ENCODE data around the gene SGPL1. TPM values are rescaled to one million over a fixed set of nuclear protein-coding genes. Genes with fewer than 3 reads are reported as not detected.

Gene SGPL1
- total RNA-seq, 1 donor from 2014 or later: 33.1 TPM

- H3K36me3 ChIP-seq: no peaks in the 10 kb centered on the region
Observed at GRCh38 chr10:70914316-70914864, 98.6 kb downstream of the SGPL1 start.

GRCh38 chr10:70915206-70915605, 99.5 kb downstream of the SGPL1 start:
- no peaks in the 10 kb centered on the region for H3K36me3 ChIP-seq
- H3K4me3 ChIP-seq: no peak overlapping the region
- no peak for TF ChIP-seq POLR2A (IDR thresholded peaks at IDR 0.05)
- TF ChIP-seq CTCF (IDR thresholded peaks at IDR 0.05): no peak
- TF ChIP-seq POLR2AphosphoS5 (IDR thresholded peaks at IDR 0.05; ENCODE audit: insufficient read depth in 1 of 2, low read depth in 1 of 2): no peak
- H3K27ac ChIP-seq: no peak overlapping the region
- intact Hi-C loops (cut with DNase I): no loop called here
- H3K4me1 ChIP-seq: no peaks in the 10 kb centered on the region
- DNase-seq (ENCODE audit: extremely low spot score in 2 of 2): no peak
- H3K27me3 ChIP-seq: no peaks in the 10 kb centered on the region
- no peaks in the 10 kb centered on the region for H3K9me3 ChIP-seq

More at GRCh38 chr10:70914316-70914864, 98.6 kb downstream of the SGPL1 start:
- Histone ChIP-seq H3K27me3 (no peaks in the 10 kb centered on the region), H3K4me1 (no peaks in the 10 kb centered on the region), H3K27ac (no peak overlapping the region), H3K9me3 (no peaks in the 10 kb centered on the region), H3K4me3 (no peak overlapping the region)
- TF ChIP-seq POLR2A (IDR thresholded peaks at IDR 0.05) (no peak), CTCF (IDR thresholded peaks at IDR 0.05) (no peak), POLR2AphosphoS5 (IDR thresholded peaks at IDR 0.05; ENCODE audit: insufficient read depth in 1 of 2, low read depth in 1 of 2) (no peak)
- no peak for DNase-seq (ENCODE audit: extremely low spot score in 2 of 2)
- intact Hi-C loops (cut with DNase I): no loop called here

- no peaks in the 10 kb centered on the region for H3K27me3 ChIP-seq
- H3K4me3 ChIP-seq: no peak overlapping the region
- H3K36me3 ChIP-seq: no peaks in the 10 kb centered on the region
- intact Hi-C loops (cut with DNase I): no loop called here
- H3K27ac ChIP-seq: no peak overlapping the region
- H3K4me1 ChIP-seq: no peaks in the 10 kb centered on the region
- no peak for DNase-seq (ENCODE audit: extremely low spot score in 2 of 2)
- no peak for TF ChIP-seq POLR2A (IDR thresholded peaks at IDR 0.05)
- no peak for TF ChIP-seq CTCF (IDR thresholded peaks at IDR 0.05)
- TF ChIP-seq POLR2AphosphoS5 (IDR thresholded peaks at IDR 0.05; ENCODE audit: insufficient read depth in 1 of 2, low read depth in 1 of 2): no peak
- no peaks in the 10 kb centered on the region for H3K9me3 ChIP-seq
Observed at GRCh38 chr10:70915806-70916205, 100.1 kb downstream of the SGPL1 start.

- intact Hi-C loops (cut with DNase I): no loop called here
- TF ChIP-seq CTCF (IDR thresholded peaks at IDR 0.05) (no peak), POLR2AphosphoS5 (IDR thresholded peaks at IDR 0.05; ENCODE audit: insufficient read depth in 1 of 2, low read depth in 1 of 2) (no peak), POLR2A (IDR thresholded peaks at IDR 0.05) (no peak)
- H3K4me1 ChIP-seq: no peaks in the 10 kb centered on the region
- H3K4me3 ChIP-seq: no peak overlapping the region
- no peaks in the 10 kb centered on the region for H3K36me3 ChIP-seq
- no peaks in the 10 kb centered on the region for H3K27me3 ChIP-seq
- DNase-seq (ENCODE audit: extremely low spot score in 2 of 2): no peak
- H3K27ac ChIP-seq: no peak overlapping the region
- H3K9me3 ChIP-seq: no peaks in the 10 kb centered on the region
Observed at GRCh38 chr10:70916241-70916640, 100.5 kb downstream of the SGPL1 start.

- Histone ChIP-seq H3K4me3 (no peak overlapping the region), H3K36me3 (no peaks in the 10 kb centered on the region), H3K4me1 (no peaks in the 10 kb centered on the region), H3K27ac (no peak overlapping the region), H3K9me3 (no peaks in the 10 kb centered on the region), H3K27me3 (no peaks in the 10 kb centered on the region)
- intact Hi-C loops (cut with DNase I): no loop called here
- no peak for DNase-seq (ENCODE audit: extremely low spot score in 2 of 2)
- TF ChIP-seq CTCF (IDR thresholded peaks at IDR 0.05) (no peak), POLR2AphosphoS5 (IDR thresholded peaks at IDR 0.05; ENCODE audit: insufficient read depth in 1 of 2, low read depth in 1 of 2) (no peak), POLR2A (IDR thresholded peaks at IDR 0.05) (no peak)
Observed at GRCh38 chr10:70917226-70917625, 101.5 kb downstream of the SGPL1 start.

All from vagina (tissue), 2 donors.